Muscle layer of duodenum (tissue), 2 donors: ENCODE data around the gene ZNF516.

Source experiments
- H3K27ac ChIP-seq: one replicate; pipeline ENCODE4 v1.7.0; 2013; ENCODE audit warnings: mild to moderate bottlenecking, low read length
- H3K27me3 ChIP-seq: one replicate; pipeline ENCODE4 v1.7.0; 2013; ENCODE audit warnings: low read depth, mild to moderate bottlenecking, control low read depth, low read length
- H3K36me3 ChIP-seq, 2 donors: one replicate each; pipeline ENCODE4 v1.7.0; 2013; ENCODE audit warnings: low read length in 2 of 2, control low read depth in 1 of 2, mild to moderate bottlenecking in 1 of 2; ENCODE audit not compliant: insufficient read depth in 2 of 2, control insufficient read depth in 1 of 2
- H3K4me1 ChIP-seq, 2 donors: one replicate each; pipeline ENCODE4 v1.7.0; 2013; ENCODE audit warnings: low read length in 2 of 2, mild to moderate bottlenecking in 2 of 2, control low read depth in 1 of 2, moderate library complexity in 1 of 2; ENCODE audit not compliant: insufficient read depth in 2 of 2, control insufficient read depth in 1 of 2
- H3K4me3 ChIP-seq, 2 donors: one replicate each; pipeline ENCODE4 v1.7.0; 2013; ENCODE audit warnings: low read length in 2 of 2, low read depth in 1 of 2, mild to moderate bottlenecking in 1 of 2
- H3K9me3 ChIP-seq, 2 donors: one replicate each; pipeline ENCODE4 v1.7.0; 2013; ENCODE audit warnings: low read length in 2 of 2, control low read depth in 1 of 2, mild to moderate bottlenecking in 1 of 2; ENCODE audit not compliant: control insufficient read depth in 1 of 2
- donor health status: healthy.

The ZNF516 gene

GRCh38 chr18:76396792-76397191 is 98.2 kb downstream of the ZNF516 start:
- Histone ChIP-seq H3K4me1 (peaks cover 9 to 18% of the 10 kb centered on the region in 2 donors), H3K9me3 (no peaks in the 10 kb centered on the region), H3K36me3 (peaks cover under 1 to 4% of the 10 kb centered on the region in 2 donors), H3K4me3 (no peak overlapping the region), H3K27ac (no peak overlapping the region), H3K27me3 (no peaks in the 10 kb centered on the region)

GRCh38 chr18:76395609-76396008 is 99.4 kb downstream of the ZNF516 start:
- Histone ChIP-seq H3K4me1 (peaks cover 9 to 18% of the 10 kb centered on the region in 2 donors), H3K9me3 (no peaks in the 10 kb centered on the region), H3K27ac (no peak overlapping the region), H3K27me3 (no peaks in the 10 kb centered on the region), H3K36me3 (peaks cover 0 to 4% of the 10 kb centered on the region in 2 donors), H3K4me3 (no peak overlapping the region)

- Histone ChIP-seq H3K36me3 (peaks cover 0 to 4% of the 10 kb centered on the region in 2 donors), H3K4me1 (peaks cover 13 to 25% of the 10 kb centered on the region in 2 donors), H3K9me3 (no peaks in the 10 kb centered on the region), H3K27me3 (no peaks in the 10 kb centered on the region), H3K27ac (no peak overlapping the region), H3K4me3 (no peak overlapping the region)
Observed at GRCh38 chr18:76394780-76395476, 100.1 kb downstream of the ZNF516 start.

- Histone ChIP-seq H3K4me1 (peaks cover 6 to 34% of the 10 kb centered on the region in 2 donors), H3K27ac (no peak overlapping the region), H3K36me3 (peaks cover 0 to 4% of the 10 kb centered on the region in 2 donors), H3K4me3 (no peak overlapping the region), H3K27me3 (no peaks in the 10 kb centered on the region), H3K9me3 (no peaks in the 10 kb centered on the region)
Observed at GRCh38 chr18:76392349-76392748, 102.7 kb downstream of the ZNF516 start.

- Histone ChIP-seq H3K9me3 (no peaks in the 10 kb centered on the region), H3K4me1 (peaks cover 6 to 31% of the 10 kb centered on the region in 2 donors), H3K4me3 (no peak overlapping the region), H3K27ac (no peak overlapping the region), H3K36me3 (peaks cover 0 to 4% of the 10 kb centered on the region in 2 donors), H3K27me3 (no peaks in the 10 kb centered on the region)
Observed at GRCh38 chr18:76391746-76392145, 103.3 kb downstream of the ZNF516 start.

- peaks cover 6 to 31% of the 10 kb centered on the region in 2 donors for H3K4me1 ChIP-seq
- H3K27ac ChIP-seq, result no peak overlapping the region
- no peaks in the 10 kb centered on the region for H3K27me3 ChIP-seq
- no peaks in the 10 kb centered on the region for H3K9me3 ChIP-seq
- no peak overlapping the region for H3K4me3 ChIP-seq
- peaks cover 0 to 4% of the 10 kb centered on the region in 2 donors for H3K36me3 ChIP-seq
Observed at GRCh38 chr18:76391038-76391437, 104.0 kb downstream of the ZNF516 start.

- Histone ChIP-seq H3K27ac (no peak overlapping the region), H3K4me1 (peaks cover 6 to 31% of the 10 kb centered on the region in 2 donors), H3K36me3 (peaks cover 0 to 4% of the 10 kb centered on the region in 2 donors), H3K27me3 (no peaks in the 10 kb centered on the region), H3K9me3 (no peaks in the 10 kb centered on the region), H3K4me3 (no peak overlapping the region)
Observed at GRCh38 chr18:76390452-76391035, 104.5 kb downstream of the ZNF516 start.

GRCh38 chr18:76389716-76390115 is 105.3 kb downstream of the ZNF516 start:
- Histone ChIP-seq H3K4me3 (no peak overlapping the region), H3K27ac (no peak overlapping the region), H3K36me3 (no peaks in the 10 kb centered on the region), H3K9me3 (no peaks in the 10 kb centered on the region), H3K27me3 (no peaks in the 10 kb centered on the region), H3K4me1 (peaks cover 6 to 27% of the 10 kb centered on the region in 2 donors)

- Histone ChIP-seq H3K4me3 (no peak overlapping the region), H3K27me3 (no peaks in the 10 kb centered on the region), H3K27ac (no peak overlapping the region), H3K9me3 (no peaks in the 10 kb centered on the region), H3K36me3 (no peaks in the 10 kb centered on the region), H3K4me1 (peaks cover 6 to 29% of the 10 kb centered on the region in 2 donors)
Observed at GRCh38 chr18:76388891-76389423, 106.1 kb downstream of the ZNF516 start.

GRCh38 chr18:76388261-76388660 is 106.8 kb downstream of the ZNF516 start:
- Histone ChIP-seq H3K27ac (no peak overlapping the region), H3K36me3 (no peaks in the 10 kb centered on the region), H3K27me3 (no peaks in the 10 kb centered on the region), H3K4me1 (peaks cover 6 to 29% of the 10 kb centered on the region in 2 donors), H3K4me3 (no peak overlapping the region), H3K9me3 (no peaks in the 10 kb centered on the region)

- no peaks in the 10 kb centered on the region for H3K27me3 ChIP-seq
- peaks cover 6 to 29% of the 10 kb centered on the region in 2 donors for H3K4me1 ChIP-seq
- no peak overlapping the region for H3K27ac ChIP-seq
Observed at GRCh38 chr18:76387608-76388007, 107.4 kb downstream of the ZNF516 start.

More at GRCh38 chr18:76387608-76388007, 107.4 kb downstream of the ZNF516 start:
- Histone ChIP-seq H3K4me3 (no peak overlapping the region), H3K36me3 (no peaks in the 10 kb centered on the region), H3K9me3 (no peaks in the 10 kb centered on the region)
